GM21717 (cell line): Measurements from ENCODE around the gene C11orf21.
"Not testable (repeated sequence)": the region's sequence is repeated elsewhere in the genome, so short reads cannot be mapped to it uniquely, and the experiment has no call there.

Experiments
- ATAC-seq: cut with Tn5 transposase; IDR thresholded peaks from one replicate; pipeline ENCODE4 v1.9.1; 2021; ENCODE audit warnings: mild to moderate bottlenecking, moderate library complexity; ENCODE audit not compliant: unreplicated experiment

Gene C11orf21

DNA sequence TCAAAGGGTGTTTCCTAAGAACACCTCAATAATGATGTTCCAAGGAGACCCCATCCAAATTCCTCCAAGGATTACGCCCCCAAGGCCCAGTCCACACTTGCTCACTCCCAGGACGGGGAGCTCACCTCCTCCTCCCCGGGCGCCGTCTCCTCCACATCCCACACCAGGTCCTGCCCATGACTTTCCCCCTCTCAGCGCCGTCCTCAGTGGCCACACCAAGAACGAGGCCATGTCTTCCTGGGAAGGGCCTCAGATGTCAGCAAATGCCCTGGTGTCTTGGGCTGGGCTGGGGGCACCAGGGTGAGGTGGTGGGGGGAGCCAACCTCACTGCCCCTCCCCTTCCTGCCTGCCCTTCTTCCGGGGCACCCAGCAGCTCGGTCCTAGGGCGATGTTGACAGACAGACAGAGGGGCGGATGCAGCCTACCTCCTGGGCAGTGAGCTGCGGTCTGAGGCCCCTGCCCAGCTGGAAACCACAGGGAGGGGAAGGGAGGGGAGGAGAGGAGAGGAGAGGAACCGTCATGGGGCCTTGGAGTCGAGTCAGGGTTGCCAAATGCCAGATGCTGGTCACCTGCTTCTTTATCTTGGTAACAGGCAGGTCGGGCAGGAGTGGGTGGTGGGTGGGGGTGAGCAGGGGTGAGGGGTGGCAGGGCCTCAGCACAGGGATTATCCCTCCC lies at the start of gene C11orf21, which contains the start of gene TSPAN32:
TSS of gene C11orf21 (minus strand) at position 288 of the 675 bp plus-strand sequence. CDS start at position 178, 110 bp downstream.
TSS of gene TSPAN32 (plus strand) at position 383 of the 675 bp plus-strand sequence. CDS start at position 520, 137 bp downstream.
- no peak for ATAC-seq

DNA sequence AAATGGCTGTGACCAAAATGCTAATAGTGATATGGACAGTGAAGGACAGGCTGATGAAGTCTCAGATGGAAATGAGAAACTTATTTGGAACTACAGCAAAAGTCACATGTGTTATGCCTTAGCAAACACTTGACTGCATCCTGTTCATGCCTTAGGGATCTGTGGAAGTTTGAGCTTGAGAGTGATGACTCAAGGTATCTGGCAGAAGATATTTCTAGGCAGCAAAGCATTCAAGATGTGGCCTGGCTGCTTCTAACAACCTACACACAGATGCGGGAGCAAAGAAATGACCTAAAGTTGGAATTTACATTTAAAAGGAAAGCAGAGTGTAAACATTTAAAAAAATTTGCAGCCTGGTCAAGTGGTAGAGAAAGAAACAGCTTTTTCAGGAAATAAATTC lies 47.3 kb upstream of the C11orf21 start:
- ATAC-seq, result no peak

DNA sequence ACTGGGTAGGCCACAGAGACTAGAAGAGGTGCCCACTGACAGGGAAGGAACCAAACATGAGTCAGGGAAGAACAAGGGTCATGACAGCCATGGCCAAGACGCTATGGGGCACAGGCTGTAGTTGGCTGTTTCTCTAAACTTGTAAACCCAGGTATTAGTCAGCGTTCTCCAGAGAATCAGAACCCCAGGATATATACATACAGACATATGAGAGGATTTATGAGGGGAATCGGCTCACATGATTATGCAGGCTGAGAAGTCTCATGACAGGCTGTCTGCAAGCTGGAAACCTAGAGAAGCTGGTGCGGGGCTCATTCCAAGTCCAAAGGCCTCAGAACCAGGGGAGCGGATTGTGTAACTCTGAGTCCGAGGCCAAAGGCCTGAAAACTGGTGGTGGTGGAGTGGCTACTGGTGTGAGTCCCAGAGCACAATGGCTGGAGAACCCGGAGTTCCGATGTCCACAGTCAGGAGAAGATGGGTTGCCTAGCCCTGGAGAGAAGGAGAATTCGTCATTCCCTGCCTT lies 45.7 kb upstream of the C11orf21 start:
- no peak for ATAC-seq

DNA sequence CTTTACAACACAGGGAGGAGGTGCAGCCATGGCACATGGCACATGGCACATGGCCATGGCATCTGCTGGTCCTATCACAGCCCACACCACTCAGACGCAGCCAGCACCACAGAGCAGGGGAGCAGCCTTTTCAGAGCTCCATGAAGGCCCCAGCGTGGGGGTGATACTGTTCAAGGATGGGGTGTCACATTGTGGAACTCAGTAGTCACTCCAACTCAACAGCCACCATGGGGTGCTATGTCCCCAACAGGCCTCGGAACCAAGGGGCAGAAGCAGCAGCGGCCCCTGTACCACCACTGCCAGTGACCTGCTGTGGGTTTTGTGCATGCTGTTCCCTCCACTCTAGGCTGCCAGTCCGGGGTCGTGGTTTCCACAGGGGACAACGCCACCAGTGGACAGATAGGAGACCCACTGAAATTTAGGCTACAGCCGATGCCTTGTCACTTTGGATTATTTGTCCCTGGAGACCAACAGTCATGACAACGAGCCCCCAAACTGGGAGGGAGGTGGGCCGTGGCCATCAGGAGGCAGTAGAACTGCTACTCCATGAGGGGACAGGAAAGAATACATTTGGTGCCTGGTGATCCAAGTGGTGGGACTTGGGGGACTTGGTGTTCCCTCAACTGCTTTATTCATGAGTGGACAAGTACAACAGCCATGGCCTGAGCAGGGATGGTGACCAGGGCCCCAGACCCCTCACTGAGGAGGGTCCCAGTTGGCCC lies 45.0 kb upstream of the C11orf21 start:
- no peak for ATAC-seq

DNA sequence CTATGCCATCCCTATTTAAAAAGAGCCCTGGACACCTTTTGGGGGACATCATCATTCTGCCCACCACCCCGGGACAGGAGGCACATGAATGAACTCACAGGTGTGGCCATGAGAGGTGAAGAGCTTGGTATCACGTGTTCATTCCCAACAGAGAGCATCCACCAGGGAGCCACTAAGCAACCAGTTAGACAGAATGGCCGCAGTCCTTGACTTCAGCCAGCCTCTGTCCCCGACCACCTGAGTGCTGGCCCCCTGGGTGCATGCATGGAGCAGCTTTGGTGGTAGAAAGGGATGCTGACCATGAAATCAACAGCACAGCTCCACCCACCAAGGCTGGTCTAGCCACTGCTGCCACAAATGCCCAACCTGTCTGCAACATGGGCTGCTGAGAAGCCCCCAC lies 44.3 kb upstream of the C11orf21 start:
- ATAC-seq, result no peak

DNA sequence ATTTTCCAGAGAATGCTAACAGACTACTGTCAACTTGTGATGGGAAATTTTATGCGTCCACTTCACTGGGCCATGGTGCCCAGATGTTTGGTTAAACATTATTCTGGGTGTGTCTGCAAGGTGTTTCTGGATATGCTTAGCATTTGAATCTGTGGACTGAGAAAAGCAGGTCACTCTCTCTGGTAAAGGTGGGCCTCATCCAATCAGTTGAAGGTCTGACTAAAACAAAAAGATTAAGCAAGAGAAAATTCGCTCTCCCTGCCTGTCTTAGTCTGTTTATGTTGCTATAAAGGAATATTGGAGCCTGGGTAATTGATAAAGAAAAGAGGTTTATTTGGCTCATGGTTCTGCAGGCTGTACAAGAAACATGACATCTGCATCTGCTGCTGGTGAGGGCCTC lies 43.3 kb upstream of the C11orf21 start:
- no peak for ATAC-seq

DNA sequence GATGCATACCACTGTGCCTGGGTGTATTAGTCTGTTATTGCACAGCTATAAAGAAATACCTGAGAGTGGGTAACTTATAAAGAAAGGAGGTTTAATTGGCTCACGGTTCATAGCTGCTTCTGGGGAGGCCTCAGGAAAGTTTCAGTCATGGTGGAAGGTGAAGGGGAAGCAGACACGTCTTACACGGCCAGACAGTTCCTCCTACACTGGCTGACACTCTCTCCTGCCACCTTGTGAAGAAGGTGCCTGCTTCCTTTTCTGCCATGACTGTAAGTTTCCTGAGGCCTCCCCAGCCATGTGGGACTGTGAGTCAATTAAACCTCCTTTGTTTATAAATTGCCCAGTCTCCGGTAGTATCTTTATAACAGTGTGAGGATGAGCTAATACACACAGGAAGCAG lies 41.8 kb upstream of the C11orf21 start:
- ATAC-seq, result no peak

DNA sequence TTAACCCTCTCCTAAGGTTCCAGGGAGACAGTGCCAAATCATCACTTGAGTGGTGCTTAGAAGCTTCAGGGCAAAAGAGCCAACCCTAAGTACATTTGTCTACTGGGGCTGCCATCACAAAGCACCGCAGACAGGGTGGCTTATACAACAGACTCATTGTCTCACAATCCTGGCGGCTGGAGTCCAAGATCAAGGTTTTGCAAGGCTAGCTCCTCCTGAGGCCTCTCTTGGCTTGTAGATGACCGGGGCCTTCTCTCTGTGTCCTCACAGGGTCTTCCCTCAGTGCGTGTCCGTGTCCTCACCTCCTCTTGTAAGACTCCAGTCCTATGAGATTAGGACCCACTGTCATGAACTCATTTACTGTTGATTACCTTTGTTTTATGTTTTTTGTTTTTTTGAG lies 41.3 kb upstream of the C11orf21 start:
- no peak for ATAC-seq

DNA sequence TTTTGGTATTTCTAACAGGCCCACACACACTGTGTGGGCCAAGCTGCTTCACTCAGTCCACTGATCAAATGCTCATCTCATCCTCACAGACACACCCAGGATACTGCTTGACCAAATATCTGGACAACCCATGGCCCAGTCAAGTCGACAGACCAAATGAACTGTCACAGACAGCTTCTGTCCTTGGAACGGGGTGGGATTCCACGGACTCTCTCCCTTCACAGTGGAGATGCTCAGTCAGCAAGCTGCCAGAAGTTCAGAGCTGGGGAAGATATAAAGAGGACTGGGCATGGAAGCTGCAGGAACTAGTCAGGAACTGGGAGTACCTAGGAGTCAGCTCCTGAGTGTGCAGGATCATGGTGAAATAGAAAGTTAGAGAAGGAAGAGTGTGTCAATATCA lies 40.8 kb upstream of the C11orf21 start:
- ATAC-seq, result no peak

DNA sequence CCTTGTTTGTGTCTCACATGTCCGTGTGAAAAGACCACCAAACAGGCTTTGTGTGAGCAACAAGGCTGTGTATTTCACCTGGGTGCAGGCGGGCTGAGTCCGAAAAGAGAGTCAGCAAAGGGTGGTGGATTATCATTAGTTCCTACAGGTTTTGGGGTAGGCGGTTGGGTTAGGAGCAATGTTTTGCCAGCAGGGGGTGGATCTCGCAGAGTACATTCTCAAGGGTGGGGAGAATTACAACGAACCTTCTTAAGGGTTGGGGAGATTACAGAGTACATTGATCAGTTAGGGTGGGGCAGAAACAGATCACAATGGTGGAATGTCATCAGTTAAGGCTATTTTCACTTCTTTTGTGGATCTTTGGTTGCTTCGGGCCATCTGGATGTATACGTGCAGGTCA lies 37.0 kb upstream of the C11orf21 start:
- not testable (repeated sequence) for ATAC-seq

DNA sequence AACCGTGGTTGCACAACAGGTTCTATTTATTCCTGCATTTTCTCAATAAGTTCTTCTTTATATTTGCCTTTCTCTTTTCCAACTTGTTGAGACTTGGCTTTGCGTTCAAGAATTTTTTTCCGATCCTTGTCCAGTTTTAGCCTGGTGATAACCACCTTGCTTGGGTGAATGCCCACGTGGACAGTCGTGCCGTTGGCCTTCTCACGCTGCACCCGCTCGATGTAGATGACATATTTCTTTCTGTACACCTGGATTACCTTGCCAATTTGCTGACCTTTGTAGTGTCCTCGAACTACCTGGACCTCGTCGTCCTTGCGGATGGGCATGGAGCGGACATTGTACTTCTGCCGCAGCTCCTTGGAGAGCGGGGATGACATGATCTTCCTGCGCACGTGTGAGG lies 33.6 kb upstream of the C11orf21 start:
- ATAC-seq, result not testable (repeated sequence)

DNA sequence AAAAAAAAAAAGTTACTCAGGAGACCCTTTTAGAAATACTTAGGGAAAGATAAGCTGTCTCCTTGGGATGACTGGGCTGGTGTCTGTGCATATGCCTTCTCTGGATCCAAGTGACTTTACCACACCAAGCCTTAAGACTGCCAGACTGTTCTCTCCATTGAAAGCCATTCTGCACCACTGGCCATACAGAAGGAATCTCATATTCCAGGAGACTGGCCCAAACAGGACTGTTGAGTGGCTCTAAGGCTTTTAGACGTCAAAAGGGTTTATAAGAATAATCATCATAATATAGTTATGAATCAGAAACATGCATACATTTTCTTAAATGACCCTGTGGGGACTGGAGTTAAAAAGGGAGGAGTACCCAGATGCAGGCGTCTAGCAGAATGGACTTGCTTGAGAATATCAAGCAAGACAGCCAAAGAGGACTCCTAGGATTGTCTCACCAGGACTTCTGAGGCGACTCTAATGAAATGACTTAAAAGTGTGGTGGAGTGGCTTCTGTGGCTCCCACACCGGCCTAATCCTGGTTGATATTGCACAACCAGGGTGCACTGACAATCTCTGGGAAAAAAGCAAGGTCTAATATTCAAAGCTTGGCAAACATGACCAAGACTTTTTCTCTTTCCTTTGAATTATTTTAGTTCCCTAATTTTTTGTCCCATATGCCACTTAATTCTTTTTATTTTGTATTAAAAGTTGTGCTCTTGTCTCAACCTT lies 31.9 kb upstream of the C11orf21 start:
- not testable (repeated sequence) for ATAC-seq

DNA sequence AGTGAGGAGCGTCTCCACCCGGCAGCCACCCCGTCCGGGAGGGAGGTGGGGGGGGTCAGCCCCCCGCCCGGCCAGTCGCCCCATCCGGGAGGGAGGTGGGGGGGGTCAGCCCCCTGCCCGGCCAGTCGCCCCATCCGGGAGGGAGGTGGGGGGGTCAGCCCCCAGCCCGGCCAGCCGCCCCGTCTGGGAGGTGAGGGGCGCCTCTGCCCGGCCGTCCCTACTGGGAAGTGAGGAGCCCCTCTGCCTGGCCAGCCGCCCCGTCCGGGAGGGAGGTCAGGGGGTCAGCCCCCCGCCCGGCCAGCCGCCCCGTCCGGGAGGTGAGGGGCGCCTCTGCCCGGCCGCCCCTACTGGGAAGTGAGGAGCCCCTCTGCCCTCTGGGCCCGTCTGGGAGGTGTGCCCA lies 30.9 kb upstream of the C11orf21 start:
- ATAC-seq, result not testable (repeated sequence)

DNA sequence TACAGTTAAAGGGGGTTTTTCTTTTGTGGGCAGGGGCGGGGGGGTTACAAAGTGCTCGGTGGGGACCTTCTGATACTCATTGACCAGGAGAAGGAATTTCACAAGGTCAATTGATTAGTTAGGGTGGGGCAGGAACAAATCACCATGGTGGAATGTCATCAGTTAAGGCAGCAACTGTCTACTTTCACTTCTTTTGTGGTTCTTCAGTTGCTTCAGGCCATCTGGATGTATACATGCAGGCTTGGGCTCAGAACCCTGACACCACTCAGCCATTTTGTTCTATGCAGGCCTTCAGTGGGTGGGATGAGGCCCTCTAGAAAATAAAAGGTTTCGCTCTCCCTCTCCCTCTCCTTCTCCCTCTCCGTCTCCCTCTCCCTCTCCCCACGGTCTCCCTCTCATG lies 29.7 kb upstream of the C11orf21 start:
- ATAC-seq, result no peak

DNA sequence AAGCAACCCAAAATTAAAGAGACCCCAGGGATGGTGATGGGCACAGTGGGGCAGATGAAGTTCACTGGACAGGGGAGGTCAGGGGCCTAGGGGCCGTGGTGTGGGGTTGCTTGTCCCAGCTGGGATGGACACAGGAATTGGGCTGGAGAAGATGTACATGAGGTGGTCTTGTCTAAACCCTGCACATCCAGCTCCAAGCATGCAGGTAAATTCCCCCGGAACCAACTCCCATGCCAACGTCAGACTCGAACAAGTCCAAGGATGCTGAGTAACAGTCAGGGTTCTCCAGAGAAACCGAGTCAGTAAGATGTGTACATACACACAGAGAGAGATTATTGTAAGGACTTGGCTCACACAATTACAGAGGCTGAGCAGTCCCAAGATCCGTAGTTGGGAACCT lies 29.0 kb upstream of the C11orf21 start:
- ATAC-seq, result no peak

DNA sequence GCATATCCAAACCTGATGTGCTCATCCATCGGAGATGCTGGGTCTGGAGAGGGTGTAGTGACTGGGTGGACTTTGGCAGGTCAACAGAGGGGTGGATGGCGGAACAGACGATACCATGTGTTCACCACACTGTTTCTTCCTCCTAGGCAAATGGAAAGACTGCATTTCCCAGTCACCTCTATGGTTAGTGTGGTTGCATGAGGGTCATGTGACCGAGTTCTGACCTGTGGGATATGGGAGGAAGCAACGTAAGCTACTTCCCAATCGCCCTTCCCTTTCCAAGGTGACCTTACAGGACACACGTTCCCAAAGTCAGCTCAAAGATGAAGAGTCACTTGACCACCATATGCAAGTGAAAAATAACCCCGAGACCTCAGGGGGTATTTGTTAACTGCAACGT lies 27.8 kb upstream of the C11orf21 start:
- no peak for ATAC-seq

DNA sequence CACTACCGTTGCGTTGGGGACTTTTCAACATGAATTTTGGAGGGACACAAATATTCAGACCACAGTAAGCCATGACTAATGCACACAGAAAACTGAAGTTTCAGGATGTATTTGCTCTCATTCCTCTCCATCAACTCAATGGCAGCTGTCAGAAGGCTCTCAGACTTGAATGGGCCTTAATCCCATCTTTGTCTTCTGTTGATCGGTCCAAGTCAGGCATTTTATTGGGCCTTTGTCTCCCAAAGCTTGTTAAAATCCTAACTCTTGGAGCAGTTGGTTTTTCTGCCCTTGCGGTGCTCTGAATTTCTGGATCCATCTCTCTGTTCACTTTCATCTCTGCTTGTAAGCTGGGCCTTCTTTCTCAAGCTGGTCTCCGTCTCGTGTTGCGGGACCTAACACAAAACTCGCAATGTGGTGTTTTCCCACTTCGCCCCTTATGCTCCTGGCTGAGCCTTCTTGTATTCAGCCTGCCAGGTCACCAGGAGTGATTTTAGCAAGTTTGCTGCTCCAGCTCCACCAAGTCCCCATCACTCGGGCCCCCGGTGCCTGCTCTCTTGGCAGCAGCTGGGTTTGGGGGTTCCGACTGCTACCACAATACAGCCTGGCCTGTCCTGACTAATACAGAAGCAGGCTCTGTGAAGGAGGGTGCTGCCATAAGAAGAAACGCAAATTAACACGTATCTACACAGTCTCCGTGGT lies 27.1 kb upstream of the C11orf21 start:
- no peak for ATAC-seq

DNA sequence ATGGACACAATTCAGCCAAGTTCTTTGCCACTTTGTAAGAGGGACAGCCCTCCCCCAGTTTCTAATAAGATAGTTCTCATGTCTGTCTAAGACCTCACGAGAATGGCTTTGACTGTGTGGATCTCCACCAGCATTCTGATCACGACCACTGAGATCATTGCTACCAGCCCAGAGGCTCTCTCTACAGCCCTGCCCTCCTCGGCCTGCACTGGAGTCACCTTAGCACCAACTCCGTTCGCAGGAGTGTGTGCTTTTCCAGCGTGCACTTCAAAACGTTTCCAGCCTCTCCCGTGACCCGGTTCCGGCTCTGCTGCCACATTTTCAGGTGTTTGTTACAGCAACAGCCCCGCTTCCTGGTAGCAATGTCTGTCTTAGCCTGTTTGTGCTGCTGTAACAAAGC lies 26.3 kb upstream of the C11orf21 start:
- ATAC-seq, result no peak

DNA sequence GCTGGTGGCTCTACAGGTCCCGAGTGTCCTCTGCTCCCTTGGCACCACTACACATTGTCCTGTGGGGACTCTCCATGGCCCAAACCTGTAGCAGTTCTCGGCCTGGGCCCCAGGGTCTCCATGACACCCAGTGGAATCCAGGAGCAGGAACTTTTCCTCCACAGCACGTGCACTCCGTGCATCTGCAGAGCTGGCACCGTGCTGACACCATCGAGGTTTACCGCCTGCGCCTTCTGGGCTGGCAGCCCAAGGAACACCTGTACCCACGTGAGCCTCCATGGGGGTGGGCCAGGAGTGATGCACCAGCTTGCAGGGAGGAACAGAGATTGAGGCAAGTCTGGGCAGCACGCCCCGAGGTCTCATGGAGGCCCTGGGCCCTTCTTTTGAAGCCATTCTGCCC lies 25.3 kb upstream of the C11orf21 start:
- ATAC-seq, result no peak

DNA sequence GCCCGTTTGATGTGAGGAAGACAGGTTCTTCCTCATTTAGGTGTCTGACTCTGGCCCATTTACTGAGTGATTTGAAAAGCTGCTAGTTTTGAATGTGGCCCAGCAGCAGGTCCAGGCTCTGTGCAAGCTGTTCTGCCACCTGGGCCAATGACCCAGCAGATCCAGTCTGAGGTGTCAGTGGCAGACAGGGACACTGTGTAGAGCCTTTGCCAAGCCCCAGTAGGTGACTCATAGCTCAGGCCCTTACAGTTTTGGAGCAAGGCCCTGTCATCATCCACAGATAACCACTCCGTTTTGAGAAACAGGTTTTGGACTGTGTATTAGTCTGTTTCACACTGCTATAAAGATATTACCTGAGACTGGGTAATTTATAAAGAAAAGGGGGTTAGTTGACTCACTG lies 24.0 kb upstream of the C11orf21 start:
- no peak for ATAC-seq

DNA sequence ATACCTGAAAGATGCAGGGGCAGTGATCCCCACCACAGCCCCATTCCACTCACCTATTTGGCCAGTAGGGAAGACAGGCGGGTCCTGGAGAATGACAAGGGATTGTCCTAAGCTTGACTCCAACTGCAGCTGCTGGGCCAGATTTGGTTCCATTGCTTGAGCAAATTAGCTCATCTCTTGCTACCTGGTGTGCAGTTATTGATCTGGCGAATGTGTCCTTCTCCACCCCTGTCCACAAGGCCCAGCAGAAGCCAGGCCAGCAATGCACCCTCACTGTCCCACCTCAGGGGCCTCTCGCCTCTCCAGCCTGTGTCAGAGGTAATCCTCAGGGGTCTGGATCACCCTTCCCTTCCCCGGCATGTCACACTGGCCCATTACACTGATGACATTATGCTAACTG lies 23.4 kb upstream of the C11orf21 start:
- ATAC-seq, result no peak
